Prostate gland (tissue), 2 donors: ENCODE measurements around the gene LCA5. TPM values are rescaled to one million over a fixed set of nuclear protein-coding genes. Genes with fewer than 3 reads are reported as not detected.

Experiments
- DNase-seq: peaks from one replicate; pipeline ENCODE4 v3.0.0-alpha.2; 2019; ENCODE audit warnings: low spot score
- H3K27ac ChIP-seq, 2 donors: fragments of 200-600 bp; sonication (generic); 2 replicates each; pipeline ENCODE4 v1.5.1; 2017 to 2019
- H3K27me3 ChIP-seq: fragments of 200-600 bp; sonication (generic); replicated peaks from 2 replicates; pipeline ENCODE4 v1.5.1; 2019; ENCODE audit not compliant: insufficient read depth
- H3K36me3 ChIP-seq, 2 donors: fragments of 200-600 bp; sonication (generic); 1 replicate in 1 of 2; 2 replicates in 1 of 2; pipeline versions ENCODE4 v1.5.1 to v1.8.1; 2017 to 2019
- H3K4me1 ChIP-seq: fragments of 200-600 bp; sonication (generic); replicated peaks from 2 replicates; pipeline ENCODE4 v1.5.1; 2019
- H3K4me3 ChIP-seq, 2 donors: fragments of 200-600 bp; sonication (generic); 2 replicates each; pipeline ENCODE4 v1.5.1; 2017 to 2019
- H3K9me3 ChIP-seq: fragments of 200-600 bp; sonication (generic); 2 replicates; pipeline ENCODE4 v1.5.1; 2017
- CTCF ChIP-seq, 4 experiments: fragments of 200-600 bp in 2 of 4; fragments of 450-650 bp in 2 of 4; sonication (generic) in 2 of 4; IDR thresholded peaks; 1 replicate in 3 of 4; 2 replicates in 1 of 4; pipeline ENCODE4 v1.5.1; 2016 to 2019; ENCODE audit warnings: antibody characterized with exemption in 4 of 4, mild to moderate bottlenecking in 2 of 4, moderate library complexity in 2 of 4
- POLR2A ChIP-seq: fragments of 450-650 bp; IDR thresholded peaks from one replicate; pipeline ENCODE4 v1.6.1; 2016; ENCODE audit warnings: antibody characterized with exemption, mild to moderate bottlenecking
- POLR2AphosphoS5 ChIP-seq: sonication (generic); formaldehyde crosslinking; IDR thresholded peaks from one replicate; pipeline ENCODE4 v1.6.1; 2017; ENCODE audit warnings: antibody characterized with exemption
- WGBS: methylation state at CpG from one replicate; pipeline ENCODE4 v1.1.5; 2018; 5-methylcytosine and 5-hydroxymethylcytosine counted together
- intact Hi-C: fragments of 100-400 bp; cut with DNase I; formaldehyde crosslinking; loops from one replicate; pipeline ENCODE4 v1.14.2; 2022
- total RNA-seq, 2 donors: library from RNA; depleted of rRNA; stranded (reverse); fragments of >200 nt; gene quantifications; one replicate each; pipeline ENCODE4 v1.1.0, GENCODE V29; 2016

LCA5 gene
- total RNA-seq, 2 donors from 2014 or later: 4.9 to 11.2 TPM

- 39% methylated on average over 3 of the region's 3 CpGs for WGBS
- peak overlapping the region; percentile 69 to 71 for H3K27ac ChIP-seq
- no peaks in the 10 kb centered on the region for H3K27me3 ChIP-seq
These were observed 9.0 kb upstream of the LCA5 start for GRCh38 chr6:79546186-79546585.

GRCh38 chr6:79544939-79545450 lies 7.8 kb upstream of the LCA5 start:
- H3K27ac ChIP-seq: peak overlapping the region; percentile 69 to 71
- WGBS: 5% methylated on average over 7 of the region's 7 CpGs
- H3K4me3 ChIP-seq: no peak overlapping the region
- H3K4me1 ChIP-seq: no peaks in the 10 kb centered on the region
- TF ChIP-seq CTCF (IDR thresholded peaks at IDR 0.05) (peak in 2 of 4 experiments; percentile 53 to 69), POLR2AphosphoS5 (peak; percentile 95), POLR2A (peak; percentile 50)
- intact Hi-C loops: no loop called here
- DNase-seq: peak; percentile 86
- H3K9me3 ChIP-seq: no peaks in the 10 kb centered on the region
- H3K36me3 ChIP-seq: no peaks in the 10 kb centered on the region
- H3K27me3 ChIP-seq: no peaks in the 10 kb centered on the region

More at GRCh38 chr6:79546186-79546585, 9.0 kb upstream of the LCA5 start:
- intact Hi-C loops: no loop called here
- H3K36me3 ChIP-seq: no peaks in the 10 kb centered on the region
- no peaks in the 10 kb centered on the region for H3K4me1 ChIP-seq
- DNase-seq: no peak
- no peaks in the 10 kb centered on the region for H3K9me3 ChIP-seq
- H3K4me3 ChIP-seq: no peak overlapping the region
- TF ChIP-seq POLR2AphosphoS5 (no peak), CTCF (IDR thresholded peaks at IDR 0.05) (no peak), POLR2A (no peak)

- Histone ChIP-seq H3K4me1 (no peaks in the 10 kb centered on the region), H3K27me3 (no peaks in the 10 kb centered on the region), H3K36me3 (no peaks in the 10 kb centered on the region), H3K27ac (peak overlapping the region; percentile 69 to 71), H3K4me3 (no peak overlapping the region), H3K9me3 (no peaks in the 10 kb centered on the region)
- WGBS: 29% methylated on average over 2 of the region's 2 CpGs
- no peak for DNase-seq
- intact Hi-C loops: no loop called here
- no peak for TF ChIP-seq POLR2AphosphoS5
- no peak for TF ChIP-seq POLR2A
- TF ChIP-seq CTCF (IDR thresholded peaks at IDR 0.05): no peak
These were observed 7.2 kb upstream of the LCA5 start for GRCh38 chr6:79544299-79544927.

- no peak overlapping the region for H3K4me3 ChIP-seq
- no peaks in the 10 kb centered on the region for H3K4me1 ChIP-seq
- 96% methylated on average over 1 of the region's 1 CpG for WGBS
- intact Hi-C loops: no loop called here
- TF ChIP-seq CTCF (IDR thresholded peaks at IDR 0.05) (no peak), POLR2A (no peak), POLR2AphosphoS5 (no peak)
- DNase-seq: no peak
- H3K36me3 ChIP-seq: no peaks in the 10 kb centered on the region
- no peaks in the 10 kb centered on the region for H3K27me3 ChIP-seq
- H3K27ac ChIP-seq: peak overlapping the region; percentile 69 to 71
- H3K9me3 ChIP-seq: no peaks in the 10 kb centered on the region
These were observed 6.7 kb upstream of the LCA5 start for GRCh38 chr6:79543886-79544285.

GRCh38 chr6:79543411-79543810 lies 6.2 kb upstream of the LCA5 start:
- Histone ChIP-seq H3K4me3 (no peak overlapping the region), H3K27ac (no peak overlapping the region), H3K36me3 (no peaks in the 10 kb centered on the region), H3K4me1 (no peaks in the 10 kb centered on the region), H3K9me3 (no peaks in the 10 kb centered on the region), H3K27me3 (no peaks in the 10 kb centered on the region)
- intact Hi-C loops: no loop called here
- DNase-seq: no peak
- WGBS: 88% methylated on average over 1 of the region's 1 CpG
- TF ChIP-seq CTCF (IDR thresholded peaks at IDR 0.05) (no peak), POLR2A (no peak), POLR2AphosphoS5 (no peak)
